Measurements from ENCODE around the gene FHOD3.

FHOD3 gene

GRCh38 chr18:36488131-36488530 lies 190.6 kb downstream of the FHOD3 start:
- no peak for TF ChIP-seq CTCF (conservative IDR thresholded peaks at IDR 0.05; ENCODE audit: low read length)
- DNase-seq (ENCODE audit: low read depth) = no peak
- H3K4me3 ChIP-seq (ENCODE audit: low read length) = no peak overlapping the region

GRCh38 chr18:36490897-36491296 lies 193.4 kb downstream of the FHOD3 start:
- no peak overlapping the region for H3K4me3 ChIP-seq (ENCODE audit: low read length)
- DNase-seq (ENCODE audit: low read depth) = no peak
- TF ChIP-seq CTCF (conservative IDR thresholded peaks at IDR 0.05; ENCODE audit: low read length) = no peak

- DNase-seq (ENCODE audit: low read depth) = no peak
- TF ChIP-seq CTCF (conservative IDR thresholded peaks at IDR 0.05; ENCODE audit: low read length) = no peak
- H3K4me3 ChIP-seq (ENCODE audit: low read length) = no peak overlapping the region
These were observed 195.3 kb downstream of the FHOD3 start for GRCh38 chr18:36492604-36493329.

GRCh38 chr18:36493349-36494159 lies 196.0 kb downstream of the FHOD3 start:
- peak; percentile 68 for DNase-seq (ENCODE audit: low read depth)
- no peak overlapping the region; the same call in 1 of the 2 replicates for H3K4me3 ChIP-seq (ENCODE audit: low read length)
- no peak for TF ChIP-seq CTCF (conservative IDR thresholded peaks at IDR 0.05; ENCODE audit: low read length)

- H3K4me3 ChIP-seq (ENCODE audit: low read length) = no peak overlapping the region
- TF ChIP-seq CTCF (conservative IDR thresholded peaks at IDR 0.05; ENCODE audit: low read length) = no peak
- DNase-seq (ENCODE audit: low read depth) = no peak
These were observed 196.6 kb downstream of the FHOD3 start for GRCh38 chr18:36494160-36494437.

- TF ChIP-seq CTCF (conservative IDR thresholded peaks at IDR 0.05; ENCODE audit: low read length) = no peak
- H3K4me3 ChIP-seq (ENCODE audit: low read length) = no peak overlapping the region
- peak; percentile 52 for DNase-seq (ENCODE audit: low read depth)
These were observed 198.5 kb downstream of the FHOD3 start for GRCh38 chr18:36496022-36496421.

GRCh38 chr18:36499938-36500337 lies 202.4 kb downstream of the FHOD3 start:
- no peak for DNase-seq (ENCODE audit: low read depth)
- no peak for TF ChIP-seq CTCF (conservative IDR thresholded peaks at IDR 0.05; ENCODE audit: low read length)
- no peak overlapping the region for H3K4me3 ChIP-seq (ENCODE audit: low read length)
